HK-2 (cell line): Measurements from ENCODE around the gene LDLRAD4.

Experiments used
- DNase-seq: peaks from one replicate; pipeline ENCODE4 v3.0.0-alpha.2; 2018; ENCODE audit not compliant: unreplicated experiment

The LDLRAD4 gene

GRCh38 chr18:13387855-13388548 lies 169.4 kb downstream of the LDLRAD4 start:
- DNase-seq, result no peak

DNA sequence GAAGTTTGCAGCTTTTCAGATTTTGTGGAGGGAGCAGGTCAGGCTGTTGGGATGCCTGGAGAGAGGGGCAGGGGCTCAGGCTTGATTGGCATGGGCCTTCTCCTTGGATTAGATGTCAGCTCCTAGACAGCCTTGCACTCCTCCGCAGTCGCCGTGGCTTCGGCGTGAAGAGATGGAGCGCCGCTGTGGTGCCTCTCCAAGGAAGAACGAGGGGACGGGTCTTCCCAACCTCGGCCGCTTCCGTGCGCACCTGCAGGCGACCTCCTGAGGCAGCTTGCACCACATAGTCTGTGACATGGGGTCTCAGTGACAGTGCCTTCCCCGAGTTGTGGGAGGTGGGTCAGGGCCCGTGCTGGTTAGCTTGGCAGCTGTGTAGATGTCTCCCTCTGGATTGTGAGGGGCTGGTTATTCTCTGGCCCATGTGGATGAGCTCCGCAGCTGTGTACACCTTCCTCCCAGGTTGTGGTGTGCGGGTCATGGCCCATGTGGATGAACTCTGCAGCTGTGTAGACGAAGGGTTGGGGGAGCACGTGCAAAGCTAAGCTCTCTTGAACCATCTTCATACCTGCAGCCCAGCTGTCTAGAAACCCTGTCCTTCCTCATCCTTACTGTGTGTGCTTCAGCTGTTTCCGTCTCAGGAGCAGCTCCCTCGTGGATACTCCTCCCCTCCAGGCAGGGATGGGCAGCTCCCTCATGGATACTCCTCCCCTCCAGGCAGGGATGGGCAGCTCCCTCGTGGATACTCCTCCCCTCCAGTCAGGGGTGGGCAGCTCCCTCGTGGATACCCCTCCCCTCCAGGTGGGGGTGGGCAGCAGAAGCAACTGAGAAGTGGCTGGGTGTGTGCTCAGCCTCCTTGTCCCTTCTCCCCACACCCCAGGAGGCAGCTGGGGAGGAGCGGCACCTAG lies 170.3 kb downstream of the LDLRAD4 start:
- no peak for DNase-seq

- no peak for DNase-seq
Measured at GRCh38 chr18:13389491-13390131, 171.1 kb downstream of the LDLRAD4 start.

DNA sequence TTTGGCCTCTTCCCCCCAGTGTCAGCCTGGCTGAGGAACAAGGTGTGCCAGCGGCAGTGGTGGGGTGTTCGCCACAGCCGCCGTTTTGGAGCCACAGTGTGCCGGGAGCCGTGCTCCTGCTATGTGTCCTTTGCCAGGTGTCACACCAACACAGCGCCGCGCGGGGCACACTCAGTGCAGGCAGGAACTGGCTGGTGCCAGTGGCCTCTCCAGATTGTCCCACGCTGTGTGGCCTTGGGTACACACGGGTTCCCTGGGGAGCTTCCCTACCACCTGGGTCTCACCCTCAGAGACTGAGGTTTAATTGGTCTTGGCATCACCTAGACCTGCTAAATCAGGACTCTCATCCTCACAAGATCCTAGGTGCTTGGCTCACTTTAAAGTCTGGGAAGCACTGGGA lies 171.6 kb downstream of the LDLRAD4 start:
- no peak for DNase-seq

- no peak for DNase-seq
Measured at GRCh38 chr18:13390711-13391110, 172.2 kb downstream of the LDLRAD4 start.

- no peak for DNase-seq
Measured at GRCh38 chr18:13392029-13392750, 173.6 kb downstream of the LDLRAD4 start.

DNA sequence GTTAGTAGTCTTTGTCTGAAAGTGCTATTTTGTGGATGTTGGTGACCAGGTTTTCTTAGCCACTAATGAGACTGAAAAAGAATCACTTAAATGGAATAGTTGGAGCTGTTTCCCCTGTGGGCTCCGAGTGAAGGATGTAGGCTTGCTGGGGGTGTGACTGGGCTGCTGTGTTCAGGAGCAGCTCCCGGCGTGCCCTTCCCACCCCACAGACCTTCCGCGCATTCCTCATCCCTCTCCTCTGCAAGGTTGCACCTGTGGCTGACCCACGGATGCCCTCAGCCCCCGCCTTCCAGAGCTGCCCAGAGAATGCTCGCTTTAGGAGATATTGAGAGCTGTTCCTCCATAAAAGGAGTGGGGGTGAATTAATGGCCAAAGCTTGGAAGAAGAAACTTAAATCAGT lies 174.3 kb downstream of the LDLRAD4 start:
- DNase-seq, result no peak

GRCh38 chr18:13393338-13393737 lies 174.8 kb downstream of the LDLRAD4 start:
- no peak for DNase-seq

DNA sequence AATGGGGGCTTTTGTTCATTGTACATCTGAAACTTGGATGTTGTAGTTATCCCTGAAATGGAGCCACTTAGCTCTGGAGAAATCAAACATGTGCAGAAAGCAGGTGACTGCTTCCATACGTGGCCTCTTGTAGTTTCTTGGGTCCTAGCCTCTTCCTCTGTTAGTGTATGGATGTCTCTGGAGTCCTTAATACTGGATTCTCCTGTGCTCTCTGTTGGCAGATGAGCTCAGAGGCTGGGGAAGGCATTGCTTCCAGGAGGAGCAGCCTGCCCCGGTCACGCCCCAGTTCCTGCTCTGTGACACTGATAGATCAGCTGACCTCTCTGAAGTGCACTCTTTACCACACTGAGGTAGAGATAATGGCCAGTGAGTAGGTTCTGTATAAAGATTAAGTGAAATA lies 176.2 kb downstream of the LDLRAD4 start:
- DNase-seq, result peak; percentile 8

DNA sequence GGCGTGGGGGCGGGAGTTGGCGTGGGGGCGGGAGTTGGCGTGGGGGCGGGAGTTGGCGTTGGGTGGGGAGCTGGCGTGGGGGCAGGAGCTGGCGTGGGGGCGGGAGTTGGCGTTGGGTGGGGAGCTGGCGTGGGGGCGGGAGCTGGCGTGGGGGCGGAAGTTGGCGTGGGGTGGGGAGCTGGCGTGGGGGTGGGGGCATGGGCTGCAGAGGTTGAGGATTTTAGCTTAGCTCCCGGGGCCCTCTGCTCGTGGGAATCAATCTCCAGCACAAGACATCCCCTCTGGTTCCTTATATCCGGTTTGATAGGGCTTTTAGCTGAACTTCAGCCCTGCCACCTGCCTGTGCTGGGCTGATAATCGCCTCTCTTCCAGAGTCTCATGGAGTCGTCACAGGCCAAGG lies 177.0 kb downstream of the LDLRAD4 start:
- DNase-seq, result no peak

GRCh38 chr18:13397504-13398163 lies 179.1 kb downstream of the LDLRAD4 start:
- DNase-seq, result no peak

- no peak for DNase-seq
Measured at GRCh38 chr18:13398631-13399030, 180.1 kb downstream of the LDLRAD4 start.

DNA sequence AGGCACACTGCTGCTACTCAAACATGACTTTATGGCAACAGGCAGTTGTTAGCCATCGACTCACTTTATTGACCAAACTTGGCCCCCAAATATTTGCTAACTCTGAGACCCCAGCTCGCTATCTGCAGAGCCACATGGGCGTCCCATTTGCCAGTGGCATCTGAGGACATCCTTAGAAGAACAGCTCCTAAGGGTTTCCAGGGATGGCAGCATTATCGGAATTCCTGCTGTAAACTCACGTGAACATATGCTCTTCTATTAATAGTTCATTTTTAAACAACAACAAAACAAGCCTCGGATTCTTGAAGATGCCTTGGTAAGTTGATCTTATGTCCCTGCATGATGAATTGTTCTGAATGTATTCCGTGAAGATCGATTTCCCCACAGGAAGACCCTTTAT lies 181.0 kb downstream of the LDLRAD4 start:
- DNase-seq, result no peak

- no peak for DNase-seq
Measured at GRCh38 chr18:13400636-13401315, 182.2 kb downstream of the LDLRAD4 start.

DNA sequence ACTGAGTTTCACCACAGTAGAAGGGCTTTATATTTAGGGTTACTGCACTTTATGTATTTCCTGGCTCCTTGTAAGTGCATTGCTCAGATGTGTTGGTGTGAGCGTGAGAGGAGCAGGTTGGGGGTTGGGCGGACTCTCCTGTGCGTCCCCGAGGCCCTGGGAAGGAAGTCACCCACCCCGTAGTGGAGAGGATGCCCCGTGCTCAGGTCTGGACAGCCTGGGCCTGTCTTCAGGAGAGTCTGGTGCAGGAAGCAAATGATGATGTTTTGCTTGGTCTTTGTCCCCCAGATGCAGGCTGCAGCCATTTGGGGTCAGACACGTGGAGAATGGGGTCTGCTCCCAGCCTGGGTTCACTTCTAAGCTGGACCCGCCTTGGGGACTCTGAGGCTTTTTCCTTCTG lies 182.8 kb downstream of the LDLRAD4 start:
- no peak for DNase-seq

DNA sequence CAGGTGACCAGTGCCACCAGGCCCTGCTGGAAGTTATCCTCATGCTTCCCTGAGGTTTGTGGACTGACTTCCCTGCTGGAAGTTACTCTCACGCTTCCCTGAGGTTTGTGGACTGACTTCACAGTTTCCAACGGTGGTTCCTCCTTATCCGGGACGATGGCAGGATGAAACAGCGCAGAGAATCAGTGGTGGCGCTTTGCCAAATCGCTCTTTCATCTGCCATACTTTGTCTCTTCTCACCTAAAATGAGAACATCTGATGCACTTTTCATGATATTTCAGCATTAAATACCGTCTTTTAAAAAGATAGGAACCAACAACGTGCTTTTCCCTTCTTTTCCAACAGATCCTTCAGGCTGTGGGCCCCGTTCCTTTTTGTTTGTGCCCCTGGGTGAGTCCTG lies 183.3 kb downstream of the LDLRAD4 start:
- no peak for DNase-seq

DNA sequence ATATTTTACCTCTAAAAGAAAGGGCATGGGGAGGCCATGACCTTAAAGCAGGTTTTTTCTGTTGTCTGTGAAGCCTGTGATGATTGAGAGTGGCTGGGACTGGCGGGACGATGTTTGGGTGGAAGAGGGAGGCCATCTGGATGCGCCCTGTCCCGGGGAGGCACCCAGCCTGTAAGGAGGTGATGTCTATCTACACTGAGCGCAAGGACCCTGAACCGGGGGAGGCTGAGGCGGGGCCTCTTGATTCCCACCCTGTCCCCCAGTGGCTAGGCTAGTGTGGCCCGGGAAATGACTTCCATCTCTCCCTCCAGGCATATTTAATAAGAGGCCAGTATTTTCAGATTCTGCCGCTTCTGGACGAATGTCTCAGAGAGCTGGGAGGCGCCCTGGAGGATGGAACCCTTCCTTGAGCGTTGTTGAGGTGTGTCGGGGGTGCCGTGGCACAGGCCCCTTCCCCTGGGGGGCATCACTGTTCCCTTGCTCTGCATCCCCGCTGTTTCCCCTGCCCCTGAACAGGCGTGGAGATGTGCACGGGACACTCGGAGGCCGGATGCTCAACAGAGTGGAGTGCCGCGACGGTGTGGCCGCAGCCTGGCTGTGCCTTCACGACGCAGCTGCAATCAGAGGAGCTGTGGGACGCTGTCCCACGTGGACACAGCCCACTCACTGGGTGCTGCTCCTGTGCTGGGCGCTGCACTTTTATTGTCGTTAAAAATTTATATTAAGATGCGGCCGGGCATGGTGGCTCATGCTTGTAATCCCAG lies 185.4 kb downstream of the LDLRAD4 start:
- no peak for DNase-seq

GRCh38 chr18:13405305-13406038 lies 186.9 kb downstream of the LDLRAD4 start:
- no peak for DNase-seq

DNA sequence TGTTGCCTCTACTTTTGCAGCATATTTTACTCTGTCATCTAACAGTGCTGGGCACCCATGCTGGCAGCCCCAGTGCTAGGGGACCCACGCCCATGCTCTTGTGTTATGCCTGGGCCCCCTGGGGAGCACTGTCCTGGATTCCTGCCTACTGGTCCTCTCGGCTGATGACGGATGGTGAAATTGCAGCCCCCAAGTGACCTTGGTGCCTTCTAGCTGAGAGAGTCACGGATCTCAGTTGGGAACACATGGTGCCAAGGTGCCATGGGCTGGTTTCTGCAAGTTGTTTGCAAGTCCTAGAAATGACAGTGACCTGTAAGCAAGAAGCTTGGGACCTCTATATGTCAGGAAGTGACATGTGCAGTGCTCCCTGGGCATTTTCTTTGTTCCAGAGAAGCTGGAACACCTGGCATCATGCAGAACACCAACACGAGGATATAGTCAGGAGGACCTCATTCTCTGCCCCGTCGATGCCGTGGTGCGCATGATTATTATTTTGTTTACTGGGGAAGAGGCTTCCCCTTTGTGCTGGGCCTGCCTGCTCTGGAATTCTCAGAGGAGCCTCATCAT lies 187.6 kb downstream of the LDLRAD4 start:
- DNase-seq, result no peak
